Fibroblast of skin of back (primary cell): ENCODE measurements around the gene SYT9.

Source experiments
- DNase-seq: peaks from one replicate; pipeline ENCODE4 v3.0.0-alpha.2; 2013

The SYT9 gene

DNA sequence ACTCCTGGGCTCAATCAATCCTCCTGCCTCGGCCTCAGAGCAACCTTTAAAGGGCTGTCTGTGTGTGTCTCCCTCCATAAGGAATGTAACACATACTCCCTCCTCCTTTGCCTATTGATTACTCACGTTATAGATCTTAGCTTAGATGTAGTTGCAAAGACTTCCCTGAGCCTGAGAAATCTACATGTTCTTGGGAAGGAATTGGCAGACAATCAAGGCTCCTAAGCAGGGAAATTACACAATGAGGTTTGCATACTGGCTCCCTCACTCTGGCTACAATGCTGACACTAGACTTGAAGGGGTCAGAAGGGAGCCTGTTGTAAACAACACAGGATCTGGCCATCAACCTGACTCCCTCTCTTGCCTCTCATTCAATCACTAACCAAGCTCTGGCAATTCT is 228.4 kb downstream of the SYT9 start:
- no peak for DNase-seq

DNA sequence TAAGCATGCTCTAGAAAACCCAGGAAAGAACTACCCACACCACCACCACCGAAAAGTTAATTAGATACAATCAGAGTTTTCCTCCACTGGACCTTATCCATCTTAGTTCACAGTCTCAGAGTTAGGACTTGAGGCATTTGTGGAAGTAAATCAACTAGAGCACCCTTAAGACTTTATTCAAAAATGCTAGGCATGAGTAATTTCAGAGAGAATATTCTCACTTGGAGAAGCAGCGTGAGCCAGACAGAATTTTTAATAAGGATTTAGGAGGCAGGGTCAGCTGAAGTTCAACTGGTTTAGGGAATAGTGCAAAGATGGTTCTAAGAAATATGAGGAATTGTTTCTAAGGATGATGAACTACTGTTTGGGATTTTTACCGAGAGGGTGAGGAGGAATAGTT is 232.4 kb downstream of the SYT9 start:
- no peak for DNase-seq

DNA sequence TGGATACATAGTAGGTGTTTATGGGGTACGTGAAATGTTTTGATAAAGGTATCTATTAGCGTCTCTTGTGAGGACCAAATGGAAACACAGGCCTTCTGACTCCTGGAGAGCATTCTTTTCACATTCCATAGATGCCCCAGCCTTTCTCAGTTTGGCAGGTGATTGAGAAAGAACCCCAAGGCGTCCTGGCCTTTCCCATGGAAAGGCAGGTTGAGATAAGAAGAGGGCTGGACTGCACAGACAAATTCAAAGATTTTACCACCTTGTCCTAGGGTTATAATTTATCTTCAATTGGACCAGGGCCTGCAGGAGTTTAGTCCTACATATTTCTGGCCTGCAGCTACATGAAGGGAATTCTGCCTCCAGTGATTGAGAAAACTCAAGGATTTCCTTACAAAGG is 232.9 kb downstream of the SYT9 start:
- DNase-seq: no peak

DNA sequence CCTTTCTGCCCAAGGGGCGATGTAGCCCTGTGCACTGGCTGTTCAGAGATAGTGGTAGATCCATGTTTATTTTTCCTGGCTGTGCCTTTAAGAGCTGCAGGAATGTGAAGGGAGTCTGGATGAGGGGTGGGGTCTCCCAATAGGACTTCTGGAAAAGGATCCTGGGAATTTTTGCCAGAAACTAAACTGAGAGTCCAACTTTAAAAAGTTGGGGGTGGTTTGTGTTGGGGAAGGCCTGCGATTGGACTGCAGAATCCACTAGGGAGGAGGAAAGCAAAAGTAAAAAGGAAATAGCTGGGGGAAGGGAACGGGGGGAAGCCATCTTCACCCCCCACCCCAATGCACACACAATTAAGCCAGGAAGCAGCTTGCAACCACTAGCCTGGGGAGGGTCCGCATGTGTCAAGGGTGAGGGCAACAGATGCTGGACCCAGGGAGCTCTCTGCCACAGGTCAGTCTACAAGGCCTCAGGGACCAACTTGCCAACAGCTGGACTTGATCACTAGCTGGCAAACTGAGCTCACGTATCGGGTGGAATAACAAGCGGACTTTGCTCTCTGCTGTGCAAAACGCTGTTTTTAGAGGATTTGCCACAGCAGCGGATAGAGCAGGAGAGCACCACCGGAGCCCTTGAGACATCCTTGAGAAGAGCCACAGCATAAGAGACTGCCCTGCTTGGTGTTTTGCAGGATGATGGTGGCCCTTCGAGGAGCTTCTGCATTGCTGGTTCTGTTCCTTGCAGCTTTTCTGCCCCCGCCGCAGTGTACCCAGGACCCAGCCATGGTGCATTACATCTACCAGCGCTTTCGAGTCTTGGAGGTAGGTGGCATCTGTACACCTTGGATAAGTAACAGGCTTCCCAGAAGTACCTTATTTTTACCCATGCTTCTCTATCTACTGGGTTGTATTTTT is 233.7 kb downstream of the SYT9 start, which contains the start of gene OLFML1:
Gene OLFML1, plus strand, starts transcription at position 321 of the 912 bp plus-strand sequence. Its CDS starts 370 bp downstream, at position 691.
- DNase-seq: peak; percentile 57

DNA sequence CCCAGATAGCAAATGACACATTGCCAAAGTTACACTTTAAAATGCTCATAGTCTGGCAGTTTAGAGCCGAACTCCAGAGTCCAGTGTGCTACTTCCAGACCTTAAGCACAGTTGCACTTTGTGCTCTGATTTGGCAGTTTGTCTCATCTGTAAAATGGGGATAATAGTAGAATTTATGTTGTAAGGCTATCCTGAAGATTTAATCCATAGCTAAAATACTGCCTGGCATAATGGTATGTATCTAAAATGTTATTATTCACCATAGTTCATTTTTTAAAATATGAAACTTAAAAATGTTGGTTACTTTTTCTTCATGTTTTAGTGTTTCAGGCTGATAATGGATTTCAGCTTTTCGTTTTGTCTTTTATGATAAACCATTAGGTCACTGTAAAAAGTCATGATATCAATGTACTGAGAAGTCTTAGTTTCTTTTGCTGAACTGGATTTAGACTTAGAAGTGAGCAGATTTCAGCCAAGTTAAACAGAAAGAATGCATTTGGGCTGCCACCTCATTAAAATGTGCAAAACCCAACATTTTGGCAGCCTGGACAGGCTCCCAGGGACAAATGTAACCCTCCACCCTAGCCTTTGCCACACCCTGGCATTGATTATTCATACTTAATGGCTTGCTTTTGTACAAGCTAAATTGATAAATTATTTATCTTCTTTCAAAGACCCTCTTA is 234.5 kb downstream of the SYT9 start:
- no peak for DNase-seq

DNA sequence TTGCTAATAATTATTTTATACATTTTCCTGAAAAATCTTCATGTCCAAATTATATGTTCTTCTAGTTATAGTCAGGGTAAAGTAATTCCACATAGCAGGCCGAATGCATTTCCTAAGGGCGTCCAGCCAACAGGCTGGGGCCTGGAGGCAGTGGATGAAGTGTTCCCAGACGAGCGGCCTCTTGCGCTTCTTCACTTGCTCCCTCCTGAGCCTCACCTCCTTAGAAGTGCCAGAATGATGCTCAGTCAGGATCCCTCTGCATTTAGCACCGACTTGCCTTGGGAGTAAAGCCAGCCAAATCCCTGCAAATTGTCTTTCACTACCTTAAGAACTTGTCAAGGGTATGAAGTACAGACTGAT is 235.1 kb downstream of the SYT9 start:
- DNase-seq: peak; percentile 22

DNA sequence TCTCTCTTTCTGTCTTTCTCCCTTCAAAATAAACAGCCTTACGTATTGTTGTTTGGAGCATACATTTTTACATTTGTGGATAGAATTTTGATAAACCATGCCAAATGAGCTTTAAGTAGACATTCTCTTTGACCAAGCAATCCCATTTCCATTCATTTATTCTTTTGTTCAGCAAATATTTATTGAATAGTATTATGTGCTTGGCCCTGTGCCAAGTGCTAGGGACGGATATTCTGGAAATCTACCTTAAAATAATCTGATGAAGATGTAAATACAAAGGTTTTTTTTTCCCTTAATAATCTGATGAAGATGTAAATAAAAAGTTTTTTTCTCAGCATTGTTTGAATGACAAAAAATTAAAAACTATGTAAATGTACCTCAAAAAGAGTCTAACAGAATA is 235.7 kb downstream of the SYT9 start:
- no peak for DNase-seq

DNA sequence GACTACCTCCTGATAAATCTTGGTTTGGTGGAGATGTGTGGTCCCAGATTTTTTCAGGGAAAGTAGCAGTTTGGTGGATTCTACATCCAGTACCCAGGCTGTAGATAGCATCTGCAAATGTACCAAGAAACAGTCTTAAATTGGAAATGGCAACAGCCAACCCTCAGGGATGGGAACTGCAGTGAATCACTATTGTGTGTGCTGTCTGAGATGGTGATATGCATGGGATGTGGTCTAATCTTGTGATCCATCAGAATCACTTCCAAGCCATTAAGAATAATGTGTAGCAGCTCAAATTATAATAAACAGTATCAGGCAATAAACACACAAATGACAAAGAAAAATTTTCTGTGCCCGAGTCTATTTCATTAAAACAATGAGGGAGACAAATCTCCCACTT is 237.0 kb downstream of the SYT9 start:
- DNase-seq: no peak

DNA sequence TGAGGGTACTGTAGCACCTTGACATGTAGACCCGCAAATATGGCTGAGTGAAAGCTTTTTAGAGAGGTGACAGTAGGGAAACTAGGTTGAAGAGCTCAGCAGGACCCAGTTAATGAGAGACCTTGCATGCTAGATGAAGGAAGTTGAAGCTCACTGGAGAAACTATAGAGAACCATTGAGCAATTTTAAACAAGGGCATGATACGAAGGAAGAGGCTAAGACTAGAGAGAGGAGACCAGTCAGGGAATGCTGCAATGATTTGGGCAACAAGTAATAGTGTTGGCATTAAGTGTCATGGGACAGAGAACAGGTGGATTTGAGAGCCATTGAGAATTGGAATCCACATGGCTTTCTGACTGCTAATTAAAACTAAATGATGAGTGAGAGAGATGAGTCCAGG is 237.7 kb downstream of the SYT9 start:
- no peak for DNase-seq

DNA sequence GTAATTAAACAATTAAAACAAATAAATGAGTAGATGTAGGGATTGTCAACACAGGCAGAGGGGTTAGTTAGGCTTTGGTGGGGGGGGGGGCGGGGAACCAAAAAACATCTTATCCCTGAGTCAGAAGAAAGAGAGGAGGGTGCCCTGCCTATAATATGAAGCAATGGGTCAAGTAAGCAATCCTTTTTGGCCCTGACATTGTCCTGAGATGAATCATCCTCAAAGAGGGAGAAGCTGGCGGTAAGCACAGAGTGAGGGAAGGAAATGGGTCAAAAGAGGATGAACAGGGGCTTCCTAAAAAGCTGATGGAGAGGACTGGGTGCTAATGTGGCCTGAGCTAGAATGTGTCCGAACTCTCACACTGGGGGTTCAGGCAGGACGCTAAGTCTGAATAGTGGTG is 238.3 kb downstream of the SYT9 start:
- DNase-seq: peak; percentile 75

DNA sequence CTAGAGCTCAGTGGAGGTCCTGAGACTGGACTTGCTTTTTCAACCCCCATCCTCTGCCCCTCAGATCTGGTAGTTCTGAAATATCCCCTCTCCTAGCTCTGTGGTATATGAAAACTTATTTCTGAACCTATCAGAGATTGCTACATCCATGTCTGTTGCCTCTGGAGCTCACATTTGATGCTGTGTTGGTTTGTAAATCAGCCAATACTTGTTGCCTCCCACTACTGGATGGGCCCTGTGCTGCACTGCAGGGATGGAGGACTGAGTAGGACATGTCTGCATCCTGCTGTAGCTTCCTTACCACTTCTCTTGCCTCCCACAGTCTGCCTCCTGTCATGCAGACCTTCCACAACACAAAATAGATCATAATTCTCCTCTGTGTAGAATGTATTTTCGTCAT is 238.8 kb downstream of the SYT9 start:
- no peak for DNase-seq

DNA sequence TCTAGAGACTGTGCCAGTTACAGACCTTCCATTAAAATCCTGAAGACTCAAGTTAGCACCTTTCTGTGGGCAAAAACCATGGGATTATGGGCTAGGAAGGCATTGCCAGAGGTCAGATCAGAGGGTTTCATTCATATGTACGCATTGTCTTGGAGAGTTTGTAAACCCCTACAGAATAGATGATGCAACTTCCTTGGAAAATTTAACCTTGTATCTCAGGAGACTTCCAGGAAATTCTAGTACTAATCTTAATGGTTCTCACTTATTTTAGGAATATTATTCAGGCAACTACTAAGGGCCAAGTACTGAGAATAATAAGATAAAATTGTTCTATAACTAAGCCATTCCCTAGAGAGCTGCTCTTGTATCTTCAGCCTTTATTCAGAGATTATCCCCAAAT is 240.5 kb downstream of the SYT9 start:
- no peak for DNase-seq

DNA sequence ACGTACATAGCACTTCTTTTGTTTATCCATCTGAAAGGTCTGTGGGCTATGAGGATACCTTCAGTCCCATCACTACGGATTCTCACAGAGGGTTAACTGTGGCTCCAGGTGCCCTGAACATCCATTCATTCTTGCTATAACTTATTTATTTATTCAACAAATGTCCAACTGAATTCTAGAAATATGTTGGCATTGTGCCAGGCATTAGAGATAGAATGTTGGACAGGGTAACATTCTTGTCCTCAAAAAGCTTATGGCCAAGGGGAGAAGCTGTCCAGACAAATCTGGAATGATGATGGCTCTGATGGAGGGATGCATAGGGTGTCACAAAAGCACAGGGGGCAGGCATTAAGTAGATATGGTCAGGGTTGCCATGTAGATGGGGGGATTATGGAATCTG is 242.0 kb downstream of the SYT9 start:
- no peak for DNase-seq

DNA sequence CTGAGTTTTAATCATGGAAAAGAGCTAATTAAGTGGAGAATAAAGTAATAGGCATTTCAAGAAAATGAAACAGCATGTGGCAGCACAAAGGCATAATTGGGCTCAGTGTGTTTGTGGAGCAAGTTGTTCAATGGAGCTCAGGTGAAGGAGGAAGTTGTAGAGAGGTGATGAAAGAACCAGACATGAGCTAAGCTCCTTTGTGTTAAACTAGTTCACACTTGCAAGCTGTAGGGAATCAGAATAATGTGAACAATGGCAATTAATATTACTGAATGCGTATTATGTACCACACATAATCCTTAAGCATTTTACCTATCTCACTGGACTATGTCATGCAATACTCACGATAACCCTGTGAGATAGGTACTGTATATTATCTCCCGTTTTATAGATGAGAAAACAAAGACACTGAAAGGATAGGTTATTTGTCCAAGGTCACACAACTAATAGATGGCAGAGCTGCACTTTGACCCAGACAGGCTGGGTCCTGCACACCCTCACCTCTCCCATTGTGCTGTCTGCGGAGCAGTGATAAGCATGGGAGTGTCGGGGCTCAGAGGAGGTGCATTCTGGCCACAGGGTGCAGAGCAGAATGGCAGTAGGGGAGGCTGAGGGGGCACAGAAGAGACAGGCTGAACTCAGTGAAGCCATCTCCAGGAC is 242.5 kb downstream of the SYT9 start:
- no peak for DNase-seq

DNA sequence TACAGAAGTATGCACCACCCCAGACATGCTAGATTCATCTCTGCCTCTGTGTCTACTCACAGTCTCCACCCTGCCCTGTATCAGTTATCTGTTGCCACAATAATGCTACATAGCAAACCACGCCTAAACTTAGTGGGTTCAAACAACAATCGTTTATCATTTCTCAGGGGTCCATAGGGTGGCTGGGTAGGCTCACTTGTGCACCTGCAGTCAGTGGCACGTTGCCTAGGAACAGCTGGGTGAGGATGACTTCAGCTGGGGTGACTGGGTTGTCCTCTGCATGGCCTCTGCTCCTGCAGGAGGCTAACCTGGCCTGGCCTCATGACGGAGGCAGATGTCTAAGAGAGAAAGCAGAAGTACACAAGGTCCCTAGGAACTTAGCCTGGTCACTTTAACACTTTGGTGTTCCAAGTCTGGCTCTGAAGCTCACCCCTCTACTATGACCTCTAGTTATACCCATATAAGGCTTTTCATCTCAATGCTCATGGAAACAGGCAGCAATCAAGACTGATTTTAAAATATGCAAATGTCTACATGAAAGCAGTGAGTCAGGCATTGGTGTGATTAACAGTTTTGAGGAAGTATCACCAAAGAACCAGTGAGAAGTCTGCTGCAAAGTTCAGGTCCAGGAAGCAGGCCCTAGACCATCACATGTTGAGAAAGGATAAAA is 244.3 kb downstream of the SYT9 start:
- DNase-seq: no peak

DNA sequence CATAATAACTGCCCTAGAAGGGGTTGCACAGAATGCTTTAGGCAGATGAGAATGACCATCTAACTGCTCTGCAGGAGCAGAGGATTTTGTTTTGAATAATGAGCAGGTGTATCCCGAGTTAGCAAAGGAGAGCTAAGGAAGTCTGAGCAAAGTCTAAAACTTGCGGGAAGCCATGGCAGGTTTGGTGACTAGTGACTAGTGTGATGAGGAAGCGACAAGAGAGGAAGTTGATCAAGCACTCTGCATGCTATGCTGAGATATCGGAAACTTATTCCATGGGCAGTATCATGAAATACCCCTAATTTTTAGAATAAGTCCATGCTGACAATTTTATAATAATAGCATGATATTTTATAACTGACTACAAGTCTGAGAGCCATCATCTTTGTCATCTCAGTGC is 246.5 kb downstream of the SYT9 start:
- DNase-seq: no peak

DNA sequence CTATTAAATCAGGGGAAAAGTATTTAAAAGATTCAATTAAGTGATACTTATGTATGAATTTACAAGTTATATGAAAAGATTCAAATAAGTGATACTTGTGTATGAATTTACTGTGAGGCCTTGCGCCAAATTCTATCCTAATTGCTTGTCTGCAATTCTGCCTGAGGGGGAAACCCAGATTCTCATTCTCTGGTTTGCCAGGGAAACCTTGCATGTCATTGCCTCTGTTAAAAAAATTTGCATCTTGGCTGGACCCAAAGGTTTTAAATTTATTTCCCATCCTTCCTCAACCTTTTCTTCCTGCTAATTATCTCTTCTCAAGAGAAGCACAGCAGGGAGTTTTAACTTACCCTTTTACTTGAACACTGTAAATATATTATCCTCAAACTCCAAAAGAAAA is 247.4 kb downstream of the SYT9 start:
- DNase-seq: no peak

DNA sequence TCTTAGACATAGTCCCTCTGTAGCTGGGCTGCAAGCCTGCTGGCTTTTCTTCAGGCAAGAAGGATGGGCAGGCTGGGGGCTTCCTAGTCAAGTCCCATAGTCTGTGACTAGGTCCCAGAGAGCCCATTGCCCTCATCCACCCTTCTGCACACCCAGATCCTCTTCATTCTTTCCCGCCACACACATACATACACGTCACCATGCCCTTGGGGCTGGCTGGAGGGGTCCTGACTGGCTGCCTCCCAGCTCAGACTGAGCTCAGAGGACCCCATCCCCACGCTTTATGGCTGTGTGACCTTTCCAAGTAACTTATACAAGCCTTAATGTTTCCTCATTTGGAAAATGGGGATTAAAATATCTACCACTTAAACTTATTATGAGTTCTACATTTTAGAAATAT is 248.5 kb downstream of the SYT9 start:
- no peak for DNase-seq

DNA sequence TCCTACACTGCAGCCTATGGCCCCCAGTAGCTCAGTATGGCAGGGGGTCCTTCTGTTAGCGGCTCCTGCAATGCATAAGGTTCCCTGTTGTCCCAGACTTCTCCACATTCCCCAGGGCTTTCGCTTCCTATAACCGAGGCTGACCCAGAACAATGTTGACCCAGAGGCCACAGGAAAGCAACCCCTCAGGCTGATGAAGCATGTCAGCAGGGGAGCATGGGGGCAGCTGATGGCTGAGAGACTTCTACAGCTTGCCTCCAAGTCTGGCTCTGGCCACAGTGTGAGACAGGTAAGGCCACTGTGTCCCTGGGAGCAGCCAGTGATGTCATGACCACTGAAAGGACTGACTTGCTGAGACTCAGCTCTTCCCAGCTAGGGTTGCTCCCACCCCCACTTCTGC is 249.5 kb downstream of the SYT9 start:
- DNase-seq: no peak

DNA sequence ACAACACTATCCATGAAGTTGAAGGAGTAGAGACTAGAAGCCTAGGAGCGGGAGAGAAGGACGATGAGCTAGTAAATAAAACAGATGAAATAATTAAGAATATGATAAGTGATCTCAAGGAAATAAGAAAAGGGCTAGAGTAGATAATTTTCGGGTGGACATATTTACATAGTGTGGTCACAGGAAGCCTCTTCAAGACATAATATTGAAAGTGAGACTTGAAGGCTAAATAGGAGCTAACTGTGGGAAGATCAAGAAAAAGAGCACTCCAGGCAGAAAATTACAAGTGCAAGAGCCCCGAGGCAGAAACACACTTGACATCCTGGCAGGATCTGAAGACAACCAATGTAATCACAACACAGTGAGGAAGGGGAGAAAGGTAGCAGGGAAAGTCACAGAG is 250.2 kb downstream of the SYT9 start:
- DNase-seq: no peak

DNA sequence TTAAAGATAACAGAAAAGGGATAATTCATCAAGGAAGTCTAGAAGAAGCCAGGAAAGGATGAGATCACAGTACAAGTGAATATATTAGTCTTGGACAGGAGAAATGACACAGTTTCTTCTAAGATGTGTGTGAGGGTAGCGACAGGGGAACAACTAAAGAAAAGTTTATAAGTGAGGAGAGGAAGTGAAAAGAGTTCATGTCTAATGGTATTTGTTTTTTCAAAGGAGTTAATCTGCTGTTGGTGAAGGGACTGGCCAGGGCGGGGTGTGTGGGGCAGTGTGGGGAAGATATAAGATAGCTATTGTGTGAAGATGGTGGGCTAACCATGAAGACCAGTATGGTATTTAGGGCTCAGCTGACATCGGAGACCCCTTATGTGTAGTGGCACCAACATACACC is 254.5 kb downstream of the SYT9 start:
- no peak for DNase-seq

DNA sequence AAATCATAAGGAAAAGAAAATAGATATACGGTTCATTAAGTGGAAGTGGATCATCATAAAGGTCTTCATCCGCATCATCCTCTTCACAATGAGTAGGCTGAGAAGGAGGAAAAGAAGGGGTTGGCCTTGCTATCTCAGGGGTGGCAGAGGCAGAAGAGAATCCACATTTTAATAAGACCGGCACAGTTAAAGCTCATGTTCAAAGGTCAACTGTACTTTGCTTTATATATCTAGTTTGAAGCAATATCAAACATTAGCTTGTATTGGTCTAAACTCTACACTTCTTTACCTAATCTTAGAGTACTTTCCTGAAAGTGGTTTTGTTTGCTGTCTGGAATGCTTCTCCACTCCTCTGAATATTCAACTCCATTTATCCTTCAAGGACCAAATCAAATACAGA is 256.4 kb downstream of the SYT9 start:
- DNase-seq: no peak

DNA sequence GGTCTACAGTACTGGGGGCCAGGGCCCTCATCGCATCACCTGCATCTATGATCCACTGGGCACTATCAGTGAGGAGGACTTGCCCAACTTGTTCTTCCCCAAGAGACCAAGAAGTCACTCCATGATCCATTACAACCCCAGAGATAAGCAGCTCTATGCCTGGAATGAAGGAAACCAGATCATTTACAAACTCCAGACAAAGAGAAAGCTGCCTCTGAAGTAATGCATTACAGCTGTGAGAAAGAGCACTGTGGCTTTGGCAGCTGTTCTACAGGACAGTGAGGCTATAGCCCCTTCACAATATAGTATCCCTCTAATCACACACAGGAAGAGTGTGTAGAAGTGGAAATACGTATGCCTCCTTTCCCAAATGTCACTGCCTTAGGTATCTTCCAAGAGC is 258.3 kb downstream of the SYT9 start:
- DNase-seq: no peak
